Measurements from ENCODE around the gene MX1. TPM values are rescaled to one million over a fixed set of nuclear protein-coding genes. Genes with fewer than 3 reads are reported as not detected.
"Not testable (repeated sequence)": the region's sequence is repeated elsewhere in the genome, so short reads cannot be mapped to it uniquely, and the experiment has no call there.

The MX1 gene
- total and polyA plus RNA-seq, 7 donors, result 2.2 to 14.9 (median 3.8) TPM

DNA sequence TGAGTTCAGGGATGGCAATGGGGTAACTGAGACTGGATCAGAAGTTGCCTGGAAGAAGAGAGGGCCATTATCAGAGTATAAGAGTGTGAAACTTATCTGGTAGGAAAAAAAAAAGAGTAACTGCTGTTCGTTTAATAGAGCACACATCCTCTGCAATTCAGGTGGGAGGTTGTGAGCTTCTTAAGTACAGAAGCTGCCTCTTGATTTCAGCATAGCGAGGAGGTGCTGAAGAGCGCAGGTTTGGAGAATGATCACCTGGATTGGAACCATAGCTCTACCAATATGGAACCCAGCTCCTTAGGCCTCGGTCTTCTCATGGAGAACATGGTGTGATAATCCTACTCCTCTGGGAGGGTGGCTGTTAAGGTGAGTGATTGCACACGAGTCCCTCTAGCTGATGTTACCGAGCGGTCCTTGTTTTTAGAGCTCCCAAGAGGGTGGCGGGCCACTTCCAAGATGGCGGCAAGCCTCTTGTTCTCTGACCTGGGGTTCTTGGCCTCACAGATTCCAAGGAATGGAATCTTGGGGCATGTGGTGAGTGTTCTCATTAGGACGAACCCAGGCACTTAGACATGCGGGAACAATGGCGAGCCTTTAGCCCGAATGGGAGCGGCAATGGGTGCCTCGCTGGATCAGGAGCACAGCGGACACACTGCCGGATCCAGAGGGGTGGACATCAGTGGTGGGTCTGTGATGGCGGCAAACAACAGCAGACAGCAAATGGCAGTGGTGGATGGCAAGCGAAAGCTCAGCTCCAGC, 3.3 kb upstream of the MX1 start:
- Histone ChIP-seq H3K4me1 (no peaks in the 10 kb centered on the region), H3K27me3 (ENCODE audit: insufficient read depth in 3 of 3, low read length in 2 of 3) (peaks cover 0 to 23% (median 0%) of the 10 kb centered on the region in 3 donors), H3K27ac (no peak overlapping the region), H3K36me3 (ENCODE audit: insufficient read depth in 1 of 2, low read depth in 1 of 2) (no peaks in the 10 kb centered on the region), H3K9me3 (no peaks in the 10 kb centered on the region), H3K4me3 (no peak overlapping the region)
- intact Hi-C loops (cut with DNase I), result no loop called here
- TF ChIP-seq, protein P1, sequence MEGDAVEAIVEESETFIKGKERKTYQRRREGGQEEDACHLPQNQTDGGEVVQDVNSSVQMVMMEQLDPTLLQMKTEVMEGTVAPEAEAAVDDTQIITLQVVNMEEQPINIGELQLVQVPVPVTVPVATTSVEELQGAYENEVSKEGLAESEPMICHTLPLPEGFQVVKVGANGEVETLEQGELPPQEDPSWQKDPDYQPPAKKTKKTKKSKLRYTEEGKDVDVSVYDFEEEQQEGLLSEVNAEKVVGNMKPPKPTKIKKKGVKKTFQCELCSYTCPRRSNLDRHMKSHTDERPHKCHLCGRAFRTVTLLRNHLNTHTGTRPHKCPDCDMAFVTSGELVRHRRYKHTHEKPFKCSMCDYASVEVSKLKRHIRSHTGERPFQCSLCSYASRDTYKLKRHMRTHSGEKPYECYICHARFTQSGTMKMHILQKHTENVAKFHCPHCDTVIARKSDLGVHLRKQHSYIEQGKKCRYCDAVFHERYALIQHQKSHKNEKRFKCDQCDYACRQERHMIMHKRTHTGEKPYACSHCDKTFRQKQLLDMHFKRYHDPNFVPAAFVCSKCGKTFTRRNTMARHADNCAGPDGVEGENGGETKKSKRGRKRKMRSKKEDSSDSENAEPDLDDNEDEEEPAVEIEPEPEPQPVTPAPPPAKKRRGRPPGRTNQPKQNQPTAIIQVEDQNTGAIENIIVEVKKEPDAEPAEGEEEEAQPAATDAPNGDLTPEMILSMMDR (IDR thresholded peaks at IDR 0.05), result no peak
- 95 to 97% (median 97%) methylated on average over 19 of the region's 19 CpGs for WGBS, 3 donors
- ATAC-seq (no peak), DNase-seq (no peak)

DNA sequence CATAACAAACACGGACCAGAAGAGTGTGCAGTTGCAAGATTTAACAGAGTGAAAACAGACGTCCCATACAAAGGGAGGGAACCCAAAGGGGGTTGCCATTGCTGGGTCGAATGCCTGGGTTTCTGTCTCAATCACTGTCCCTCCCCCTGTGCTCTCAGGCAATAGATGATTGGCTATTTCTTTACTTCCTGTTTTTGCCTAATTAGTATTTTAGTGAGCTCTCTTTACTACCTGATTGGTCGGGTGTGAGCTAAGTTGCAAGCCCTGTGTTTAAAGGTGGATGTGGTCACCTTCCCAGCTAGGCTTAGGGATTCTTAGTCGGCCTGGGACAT, 2.8 kb upstream of the MX1 start:
- H3K9me3 ChIP-seq; DNase-seq; H3K36me3 ChIP-seq (ENCODE audit: insufficient read depth in 1 of 2, low read depth in 1 of 2); ATAC-seq; H3K27ac ChIP-seq; H3K4me1 ChIP-seq; intact Hi-C loops (cut with DNase I); H3K4me3 ChIP-seq: not testable (repeated sequence)
- WGBS, 3 donors, result 84 to 90% (median 85%) methylated on average over 5 of the region's 5 CpGs
- H3K27me3 ChIP-seq (ENCODE audit: insufficient read depth in 3 of 3, low read length in 2 of 3), result peaks cover 0 to 28% (median 0%) of the 10 kb centered on the region in 3 donors

DNA sequence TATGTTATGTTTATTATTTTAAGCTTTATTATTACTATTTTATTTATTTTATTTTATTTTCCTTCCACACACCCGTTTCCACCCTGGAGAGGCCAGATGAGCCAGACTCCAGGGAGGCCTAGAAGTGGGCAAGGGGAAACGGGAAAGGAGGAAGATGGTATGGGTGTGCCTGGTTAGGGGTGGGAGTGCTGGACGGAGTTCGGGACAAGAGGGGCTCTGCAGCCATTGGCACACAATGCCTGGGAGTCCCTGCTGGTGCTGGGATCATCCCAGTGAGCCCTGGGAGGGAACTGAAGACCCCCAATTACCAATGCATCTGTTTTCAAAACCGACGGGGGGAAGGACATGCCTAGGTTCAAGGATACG, 468 bp upstream of the MX1 start:
- DNase-seq, result no peak
- intact Hi-C loops (cut with DNase I), result no loop called here
- peak overlapping the region; percentile 43 for H3K27ac ChIP-seq
- peak in 1 of 4 donors; percentile 13 for ATAC-seq
- H3K4me1 ChIP-seq, result no peaks in the 10 kb centered on the region
- TF ChIP-seq, protein P1 (IDR thresholded peaks at IDR 0.05), result no peak
- H3K9me3 ChIP-seq, result no peaks in the 10 kb centered on the region
- H3K36me3 ChIP-seq (ENCODE audit: insufficient read depth in 1 of 2, low read depth in 1 of 2), result peaks cover 0 to 4% of the 10 kb centered on the region in 2 donors
- peak overlapping the region; percentile 71 for H3K4me3 ChIP-seq
- peaks cover 0 to 30% (median 0%) of the 10 kb centered on the region in 3 donors for H3K27me3 ChIP-seq (ENCODE audit: insufficient read depth in 3 of 3, low read length in 2 of 3)
- 57 to 69% (median 61%) methylated on average over 6 to 7 of the region's 7 CpGs for WGBS, 3 donors

DNA sequence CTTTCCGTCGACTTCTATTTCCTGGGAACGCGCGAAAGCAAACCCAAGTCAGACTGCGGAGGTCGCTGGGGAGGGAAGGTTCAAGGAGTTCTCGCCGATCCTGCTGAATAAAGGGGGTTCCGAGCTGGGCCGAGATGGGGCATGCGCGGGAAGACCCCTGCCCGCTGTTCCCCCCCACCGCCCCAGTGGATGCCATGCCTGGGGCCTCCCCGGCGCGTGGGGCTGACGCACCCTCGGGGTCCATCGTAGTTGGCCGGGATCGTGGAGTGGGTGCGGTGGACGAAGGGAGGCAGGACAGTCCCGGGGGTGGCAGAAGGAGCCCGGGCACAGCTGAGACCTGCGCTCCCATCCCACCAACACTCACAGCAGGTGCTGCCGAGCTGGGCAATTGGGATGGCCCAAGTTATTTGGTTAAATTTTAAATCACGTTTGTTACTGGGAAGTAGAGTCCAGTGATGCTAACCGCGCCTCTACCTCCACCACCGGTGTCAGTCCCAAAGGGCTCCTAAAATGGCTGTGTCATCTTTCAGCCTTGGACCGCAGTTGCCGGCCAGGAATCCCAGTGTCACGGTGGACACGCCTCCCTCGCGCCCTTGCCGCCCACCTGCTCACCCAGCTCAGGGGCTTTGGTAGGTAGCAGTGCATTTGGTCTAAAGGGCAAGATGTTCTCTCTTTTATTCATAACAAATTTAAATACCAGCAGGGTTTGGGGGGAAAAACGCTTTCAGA, 801 bp downstream of the MX1 start:
- Histone ChIP-seq H3K9me3 (no peaks in the 10 kb centered on the region), H3K4me1 (no peaks in the 10 kb centered on the region), H3K27me3 (ENCODE audit: insufficient read depth in 3 of 3, low read length in 2 of 3) (peaks cover 0 to 30% (median 0%) of the 10 kb centered on the region in 3 donors), H3K27ac (peak overlapping the region; percentile 43), H3K36me3 (ENCODE audit: insufficient read depth in 1 of 2, low read depth in 1 of 2) (peaks cover 0 to 4% of the 10 kb centered on the region in 2 donors), H3K4me3 (peak overlapping the region; percentile 71)
- 11 to 12% (median 11%) methylated on average over 32 to 41 of the region's 41 CpGs for WGBS, 3 donors
- DNase-seq, result peak in 1 of 2 donors; percentile 28
- TF ChIP-seq, protein P1 (IDR thresholded peaks at IDR 0.05), result no peak
- ATAC-seq, result peak in 1 of 4 donors; percentile 38
- intact Hi-C loops (cut with DNase I), result no loop called here

DNA sequence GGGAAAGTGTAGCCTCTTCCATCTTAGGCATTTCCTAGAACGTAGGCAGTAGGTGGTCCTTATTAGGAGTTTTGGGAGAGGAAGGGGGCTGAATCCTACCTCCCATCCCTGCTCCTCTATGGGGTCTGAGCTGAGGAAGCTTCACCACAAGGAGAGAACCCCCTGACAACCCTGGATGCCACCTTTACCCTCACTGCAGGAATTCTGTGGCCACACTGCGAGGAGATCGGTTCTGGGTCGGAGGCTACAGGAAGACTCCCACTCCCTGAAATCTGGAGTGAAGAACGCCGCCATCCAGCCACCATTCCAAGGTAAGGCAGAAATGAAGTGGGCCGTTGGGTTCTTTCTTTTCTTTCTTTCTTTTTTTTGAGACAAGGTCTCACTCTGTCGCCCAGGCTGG, 1.5 kb downstream of the MX1 start:
- TF ChIP-seq, protein P1 (IDR thresholded peaks at IDR 0.05), result no peak
- intact Hi-C loops (cut with DNase I), result no loop called here
- Histone ChIP-seq H3K4me1 (no peaks in the 10 kb centered on the region), H3K9me3 (no peaks in the 10 kb centered on the region), H3K27ac (no peak overlapping the region), H3K4me3 (no peak overlapping the region), H3K27me3 (ENCODE audit: insufficient read depth in 3 of 3, low read length in 2 of 3) (peaks cover 0 to 30% (median 0%) of the 10 kb centered on the region in 3 donors), H3K36me3 (ENCODE audit: insufficient read depth in 1 of 2, low read depth in 1 of 2) (peaks cover 0 to 4% of the 10 kb centered on the region in 2 donors)
- WGBS, 3 donors, result 88 to 91% (median 91%) methylated on average over 8 of the region's 8 CpGs
- DNase-seq (no peak), ATAC-seq (no peak)
